Measurements from ENCODE around the gene DIAPH2.

DNA sequence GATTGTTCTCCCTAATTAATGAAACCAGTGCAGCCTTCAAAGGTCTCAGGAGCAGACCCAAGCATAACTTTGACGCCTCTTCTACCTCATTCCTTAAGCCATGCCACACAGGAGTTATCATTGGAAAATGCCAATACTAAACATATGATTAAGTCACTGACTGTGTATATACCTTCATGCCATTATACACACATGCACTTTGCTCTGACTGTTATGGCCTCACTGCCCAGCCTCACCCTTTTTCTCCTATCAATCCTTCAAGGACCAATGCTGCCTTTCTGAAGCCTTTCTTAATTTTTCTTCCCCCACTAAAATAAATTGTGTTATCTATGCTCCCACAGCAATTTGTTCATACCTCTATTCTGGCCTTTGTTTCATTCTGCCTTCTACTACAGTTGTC is 924.7 kb downstream of the DIAPH2 start:
- TF ChIP-seq, protein P1, sequence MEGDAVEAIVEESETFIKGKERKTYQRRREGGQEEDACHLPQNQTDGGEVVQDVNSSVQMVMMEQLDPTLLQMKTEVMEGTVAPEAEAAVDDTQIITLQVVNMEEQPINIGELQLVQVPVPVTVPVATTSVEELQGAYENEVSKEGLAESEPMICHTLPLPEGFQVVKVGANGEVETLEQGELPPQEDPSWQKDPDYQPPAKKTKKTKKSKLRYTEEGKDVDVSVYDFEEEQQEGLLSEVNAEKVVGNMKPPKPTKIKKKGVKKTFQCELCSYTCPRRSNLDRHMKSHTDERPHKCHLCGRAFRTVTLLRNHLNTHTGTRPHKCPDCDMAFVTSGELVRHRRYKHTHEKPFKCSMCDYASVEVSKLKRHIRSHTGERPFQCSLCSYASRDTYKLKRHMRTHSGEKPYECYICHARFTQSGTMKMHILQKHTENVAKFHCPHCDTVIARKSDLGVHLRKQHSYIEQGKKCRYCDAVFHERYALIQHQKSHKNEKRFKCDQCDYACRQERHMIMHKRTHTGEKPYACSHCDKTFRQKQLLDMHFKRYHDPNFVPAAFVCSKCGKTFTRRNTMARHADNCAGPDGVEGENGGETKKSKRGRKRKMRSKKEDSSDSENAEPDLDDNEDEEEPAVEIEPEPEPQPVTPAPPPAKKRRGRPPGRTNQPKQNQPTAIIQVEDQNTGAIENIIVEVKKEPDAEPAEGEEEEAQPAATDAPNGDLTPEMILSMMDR (IDR thresholded peaks at IDR 0.05 in 4 of 5, conservative IDR thresholded peaks at IDR 0.05 in 1 of 5), result no peak
- TF ChIP-seq POLR2A (IDR thresholded peaks at IDR 0.05), result no peak
